Common myeloid progenitor, CD34-positive (primary cell): Measurements from ENCODE around the gene MAP3K2.

ENCODE experiments used
- CTCF ChIA-PET: fragments of 350-600 bp; sonication (Branson Sonifier 250); formaldehyde crosslinking; loops from one replicate; lab custom pipeline; 2021; ENCODE audit warnings: antibody characterized with exemption; lab: Charles Lee
- POLR2A ChIA-PET: fragments of 350-600 bp; sonication (Branson Sonifier 250); formaldehyde crosslinking; loops from one replicate; lab custom pipeline; 2021; ENCODE audit warnings: antibody characterized with exemption; lab: Charles Lee
- DNase-seq, 3 donors: peaks; one replicate each; pipeline versions ENCODE4 v3.0.0 to v3.0.0-alpha.2; 2013
- H3K27ac ChIP-seq, 2 experiments: 1 replicate in 1 of 2; 2 replicates in 1 of 2; pipeline ENCODE4 v1.7.0; 2013; ENCODE audit warnings: inconsistent platforms in 2 of 2, low read length in 2 of 2, mild to moderate bottlenecking in 2 of 2, low read depth in 1 of 2, moderate library complexity in 1 of 2; ENCODE audit not compliant: severe bottlenecking in 2 of 2, insufficient read depth in 1 of 2, poor library complexity in 1 of 2
- H3K27me3 ChIP-seq, 5 experiments: replicated peaks in 2 of 5; 1 replicate in 3 of 5; 2 replicates in 2 of 5; pipeline versions ENCODE4 v1.6.1 to v1.7.0; 2013; ENCODE audit warnings: low read length in 4 of 5, mild to moderate bottlenecking in 2 of 5, moderate library complexity in 2 of 5, inconsistent platforms in 1 of 5; ENCODE audit not compliant: insufficient read depth in 5 of 5, control insufficient read depth in 4 of 5
- H3K36me3 ChIP-seq, 4 experiments: 1 replicate in 2 of 4; 2 replicates in 2 of 4; pipeline versions ENCODE4 v1.6.1 to v1.7.0; 2013; ENCODE audit warnings: low read length in 3 of 4, control low read depth in 1 of 4, mild to moderate bottlenecking in 1 of 4; ENCODE audit not compliant: control insufficient read depth in 4 of 4, insufficient read depth in 4 of 4
- H3K4me1 ChIP-seq, 4 experiments: 1 replicate in 3 of 4; 2 replicates in 1 of 4; pipeline versions ENCODE4 v1.6.1 to v1.7.1; 2013; ENCODE audit warnings: low read length in 3 of 4, mild to moderate bottlenecking in 3 of 4, control low read depth in 1 of 4, inconsistent platforms in 1 of 4, moderate library complexity in 1 of 4; ENCODE audit not compliant: control insufficient read depth in 4 of 4, insufficient read depth in 4 of 4; ENCODE audit errors: control extremely low read depth in 1 of 4
- H3K4me3 ChIP-seq, 7 experiments: 1 replicate in 4 of 7; 2 replicates in 3 of 7; pipeline versions ENCODE4 v1.5.1 to v1.7.0; 2013; ENCODE audit warnings: mild to moderate bottlenecking in 7 of 7, low read length in 6 of 7, moderate library complexity in 6 of 7, inconsistent platforms in 2 of 7, low read depth in 2 of 7, control low read depth in 1 of 7; ENCODE audit not compliant: insufficient read depth in 4 of 7, control insufficient read depth in 1 of 7; ENCODE audit errors: extremely low read depth in 1 of 7
- H3K9me3 ChIP-seq, 5 experiments: 1 replicate in 4 of 5; 2 replicates in 1 of 5; pipeline versions ENCODE4 v1.6.1 to v1.7.1; 2013; ENCODE audit warnings: low read length in 4 of 5, mild to moderate bottlenecking in 2 of 5, inconsistent platforms in 1 of 5, low read depth in 1 of 5, moderate library complexity in 1 of 5; ENCODE audit not compliant: control insufficient read depth in 4 of 5, insufficient read depth in 2 of 5; ENCODE audit errors: control extremely low read depth in 1 of 5
- WGBS: methylation state at CpG from one replicate; pipeline ENCODE4 v1.1.5; 2013; ENCODE audit not compliant: insufficient coverage; 5-methylcytosine and 5-hydroxymethylcytosine counted together

The MAP3K2 gene

GRCh38 chr2:127424598-127425520, 37.1 kb upstream of the MAP3K2 start:
- ChIA-PET POLR2A (no interaction called here), CTCF (interaction anchor here (0.7 to 3.3 kb wide), 16 partner anchors 8 to 264 kb away, joined by 3 to 26 read pairs (median 3); no protein-coding TSS in a partner anchor)
- Histone ChIP-seq H3K27me3 (peaks cover 0 to 24% (median 0%) of the 10 kb centered on the region in 5 experiments), H3K4me1 (peaks cover 0 to 23% (median 17%) of the 10 kb centered on the region in 4 experiments), H3K36me3 (no peaks in the 10 kb centered on the region), H3K4me3 (no peak overlapping the region), H3K27ac (no peak overlapping the region), H3K9me3 (no peaks in the 10 kb centered on the region)
- 75% methylated on average over 12 of the region's 13 CpGs for WGBS
- DNase-seq: peak in 1 of 3 donors; percentile 36

DNA sequence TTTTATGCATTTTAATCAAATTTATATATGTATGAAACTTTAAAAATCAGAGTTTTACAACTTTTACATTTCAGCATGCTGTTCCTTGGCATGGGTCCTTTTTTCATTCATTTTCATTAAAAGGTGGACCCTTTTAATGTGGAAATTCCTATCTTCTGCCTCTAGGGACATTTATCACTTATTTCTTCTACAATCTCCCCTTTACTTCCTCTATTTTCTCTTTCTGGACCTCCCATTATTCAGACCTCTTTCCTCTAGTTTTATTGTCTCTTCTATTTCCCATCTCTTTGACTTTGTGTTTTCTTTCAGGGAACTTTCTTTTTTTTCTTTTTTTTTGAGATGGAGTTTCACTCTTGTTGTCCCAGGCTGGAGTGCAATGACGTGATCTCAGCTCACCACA, 36.1 kb upstream of the MAP3K2 start:
- H3K4me1 ChIP-seq: peaks cover 0 to 23% (median 17%) of the 10 kb centered on the region in 4 experiments
- no peaks in the 10 kb centered on the region for H3K9me3 ChIP-seq
- H3K4me3 ChIP-seq: peak overlapping the region in 6 of 7 experiments; percentile 50 to 77 (median 61)
- ChIA-PET CTCF (interaction anchor here (0.7 to 3.3 kb wide), 10 partner anchors 9 to 89 kb away, joined by 3 to 26 read pairs (median 4); no protein-coding TSS in a partner anchor), POLR2A (no interaction called here)
- H3K27ac ChIP-seq: no peak overlapping the region
- peak; percentile 34 to 70 (median 63) for DNase-seq
- 88% methylated on average over 1 of the region's 1 CpG for WGBS
- no peaks in the 10 kb centered on the region for H3K36me3 ChIP-seq
- H3K27me3 ChIP-seq: peaks cover 0 to 24% (median 0%) of the 10 kb centered on the region in 5 experiments

- no peak for DNase-seq
- CTCF ChIA-PET: interaction anchor here (1.0 to 3.3 kb wide), 5 partner anchors 8 to 100 kb away, joined by 3 to 26 read pairs (median 6); no protein-coding TSS in a partner anchor
- Histone ChIP-seq H3K27ac (no peak overlapping the region), H3K27me3 (peaks cover 0 to 24% (median 0%) of the 10 kb centered on the region in 5 experiments), H3K36me3 (no peaks in the 10 kb centered on the region), H3K9me3 (no peaks in the 10 kb centered on the region), H3K4me1 (peaks cover 0 to 23% (median 17%) of the 10 kb centered on the region in 4 experiments), H3K4me3 (peak overlapping the region; percentile 13 to 77 (median 59))
- POLR2A ChIA-PET: interaction anchor here (0.6 kb wide), 1 partner anchor 35 kb away, joined by 3 read pairs; no protein-coding TSS in a partner anchor
- under 1% methylated on average over 22 of the region's 29 CpGs for WGBS
These were observed 35.7 kb upstream of the MAP3K2 start for GRCh38 chr2:127423478-127423843.

DNA sequence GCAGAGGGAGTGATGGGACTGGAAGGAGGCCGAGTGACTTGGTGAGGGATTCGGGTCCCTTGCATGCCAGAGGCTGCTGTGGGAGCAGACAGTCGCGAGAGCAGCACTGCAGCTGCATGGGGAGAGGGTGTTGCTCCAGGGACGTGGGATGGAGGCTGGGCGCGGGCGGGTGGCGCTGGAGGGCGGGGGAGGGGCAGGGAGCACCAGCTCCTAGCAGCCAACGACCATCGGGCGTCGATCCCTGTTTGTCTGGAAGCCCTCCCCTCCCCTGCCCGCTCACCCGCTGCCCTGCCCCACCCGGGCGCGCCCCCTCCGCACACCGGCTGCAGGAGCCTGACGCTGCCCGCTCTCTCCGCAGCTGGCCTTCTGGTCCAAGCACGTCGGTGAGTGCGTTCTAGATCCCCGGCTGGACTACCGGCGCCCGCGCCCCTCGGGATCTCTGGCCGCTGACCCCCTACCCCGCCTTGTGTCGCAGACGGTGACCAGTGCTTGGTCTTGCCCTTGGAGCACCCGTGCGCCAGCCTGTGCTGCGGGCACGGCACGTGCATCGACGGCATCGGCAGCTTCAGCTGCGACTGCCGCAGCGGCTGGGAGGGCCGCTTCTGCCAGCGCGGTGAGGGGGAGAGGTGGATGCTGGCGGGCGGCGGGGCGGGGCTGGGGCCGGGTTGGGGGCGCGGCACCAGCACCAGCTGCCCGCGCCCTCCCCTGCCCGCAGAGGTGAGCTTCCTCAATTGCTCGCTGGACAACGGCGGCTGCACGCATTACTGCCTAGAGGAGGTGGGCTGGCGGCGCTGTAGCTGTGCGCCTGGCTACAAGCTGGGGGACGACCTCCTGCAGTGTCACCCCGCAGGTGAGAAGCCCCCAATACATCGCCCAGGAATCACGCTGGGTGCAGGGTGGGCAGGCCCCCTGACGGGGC, 35.0 kb upstream of the MAP3K2 start:
- Histone ChIP-seq H3K36me3 (no peaks in the 10 kb centered on the region), H3K4me1 (peaks cover 0 to 23% (median 17%) of the 10 kb centered on the region in 4 experiments), H3K4me3 (peak overlapping the region; percentile 13 to 77 (median 59)), H3K27me3 (peaks cover 0 to 24% (median 0%) of the 10 kb centered on the region in 5 experiments), H3K27ac (no peak overlapping the region), H3K9me3 (no peaks in the 10 kb centered on the region)
- 5% methylated on average over 61 of the region's 73 CpGs for WGBS
- peak; percentile 63 to 92 (median 82) for DNase-seq
- POLR2A ChIA-PET: interaction anchor here (0.6 kb wide), 2 partner anchors 34 to 40 kb away, joined by 3 read pairs; no protein-coding TSS in a partner anchor
- CTCF ChIA-PET: interaction anchor here (0.6 to 3.3 kb wide), 6 partner anchors 8 to 99 kb away, joined by 3 to 26 read pairs (median 6); no protein-coding TSS in a partner anchor

GRCh38 chr2:127421871-127422558, 34.2 kb upstream of the MAP3K2 start:
- peaks cover 0 to 24% (median 0%) of the 10 kb centered on the region in 5 experiments for H3K27me3 ChIP-seq
- CTCF ChIA-PET: interaction anchor here (1.6 kb wide), 1 partner anchor 57 kb away, joined by 6 read pairs; no protein-coding TSS in a partner anchor

More at GRCh38 chr2:127421871-127422558, 34.2 kb upstream of the MAP3K2 start:
- no peaks in the 10 kb centered on the region for H3K9me3 ChIP-seq
- H3K36me3 ChIP-seq: no peaks in the 10 kb centered on the region
- H3K4me3 ChIP-seq: peak overlapping the region in 1 of 7 experiments; percentile 77
- no peak overlapping the region for H3K27ac ChIP-seq
- H3K4me1 ChIP-seq: peaks cover 0 to 26% (median 22%) of the 10 kb centered on the region in 4 experiments
- DNase-seq: no peak
- 70% methylated on average over 11 of the region's 16 CpGs for WGBS
- POLR2A ChIA-PET: no interaction called here
